HG02571 (cell line): ENCODE data around the gene SUGCT.
A peak's percentile ranks its signal among the peaks of the same experiment; 100 is the strongest.
"Not testable (repeated sequence)": the region's sequence is repeated elsewhere in the genome, so short reads cannot be mapped to it uniquely, and the experiment has no call there.

Source experiments
- ATAC-seq: cut with Tn5 transposase; IDR thresholded peaks from one replicate; pipeline ENCODE4 v1.9.1; 2021; ENCODE audit warnings: mild to moderate bottlenecking, moderate library complexity; ENCODE audit not compliant: unreplicated experiment

Gene SUGCT

DNA sequence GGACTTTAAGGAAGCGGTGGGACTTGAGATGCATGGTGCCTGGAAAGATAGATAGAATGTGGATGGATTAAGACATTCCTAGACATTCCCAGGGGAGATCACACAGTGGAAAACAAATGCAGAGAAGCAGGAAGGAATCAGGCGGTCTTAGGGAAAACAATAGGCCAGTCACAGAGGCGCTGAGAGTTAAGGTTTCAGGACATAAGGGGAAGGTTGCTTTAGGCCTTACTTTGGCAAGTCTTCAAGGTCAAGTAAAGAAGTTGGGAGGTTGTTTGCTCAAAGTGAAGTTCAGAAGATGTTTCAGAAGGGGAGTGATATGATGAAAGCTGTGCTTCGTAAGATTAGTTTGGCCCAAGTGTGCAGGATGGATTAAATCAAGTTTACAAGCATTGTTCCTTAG lies 109.4 kb downstream of the SUGCT start:
- ATAC-seq, result no peak

GRCh38 chr7:40248681-40249080 lies 113.9 kb downstream of the SUGCT start:
- ATAC-seq, result no peak

- ATAC-seq, result not testable (repeated sequence)
These were observed 118.6 kb downstream of the SUGCT start for GRCh38 chr7:40253444-40253843.

DNA sequence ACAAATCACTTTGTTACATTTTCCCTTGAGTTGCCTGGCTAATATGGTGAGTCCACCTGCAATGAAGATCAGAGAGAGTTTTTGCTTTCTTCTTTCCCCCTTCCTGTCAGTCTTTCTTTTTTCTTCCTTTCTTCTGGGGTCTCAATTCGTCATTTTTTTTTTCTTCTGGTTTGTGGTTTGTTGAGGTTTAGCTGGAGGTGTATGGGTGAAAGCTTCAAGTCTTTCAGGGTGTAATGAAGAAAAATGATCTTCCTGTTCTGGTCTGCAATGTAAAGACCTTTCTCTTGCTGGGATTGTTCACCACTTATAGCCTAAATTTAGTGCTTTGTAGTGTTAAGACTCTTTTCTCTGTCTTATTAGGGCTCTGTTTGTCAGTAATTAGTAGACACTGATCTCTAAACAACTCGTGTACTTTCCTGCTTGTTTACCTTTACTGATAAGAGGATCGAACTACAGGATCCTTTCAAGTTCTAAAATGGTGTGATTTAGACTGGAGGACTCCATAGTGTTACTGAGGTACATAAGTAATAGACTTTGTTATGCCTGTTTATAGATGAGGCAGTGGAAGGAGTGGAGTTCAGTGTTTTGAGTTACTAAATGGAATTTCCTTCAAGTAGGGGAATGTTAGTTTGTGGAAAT lies 129.1 kb downstream of the SUGCT start:
- no peak for ATAC-seq

DNA sequence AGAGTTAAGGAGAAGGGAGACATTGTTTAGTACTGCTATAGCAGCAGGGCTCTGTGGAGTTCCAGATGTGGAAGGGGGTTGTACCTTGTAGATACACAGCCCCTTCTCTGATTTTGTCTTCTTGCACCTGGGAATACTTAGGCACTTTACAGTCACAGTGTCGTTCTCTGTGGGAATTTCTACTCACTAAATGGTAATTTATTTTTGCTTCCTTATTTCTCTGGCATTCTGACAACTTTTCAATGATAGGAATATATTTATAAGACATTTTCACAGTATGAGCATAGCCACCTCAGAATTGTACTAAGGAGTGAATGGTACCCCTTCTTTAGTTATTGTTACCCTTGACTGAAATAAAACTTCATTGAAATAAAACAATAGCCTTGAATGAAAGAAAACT lies 132.8 kb downstream of the SUGCT start:
- no peak for ATAC-seq

DNA sequence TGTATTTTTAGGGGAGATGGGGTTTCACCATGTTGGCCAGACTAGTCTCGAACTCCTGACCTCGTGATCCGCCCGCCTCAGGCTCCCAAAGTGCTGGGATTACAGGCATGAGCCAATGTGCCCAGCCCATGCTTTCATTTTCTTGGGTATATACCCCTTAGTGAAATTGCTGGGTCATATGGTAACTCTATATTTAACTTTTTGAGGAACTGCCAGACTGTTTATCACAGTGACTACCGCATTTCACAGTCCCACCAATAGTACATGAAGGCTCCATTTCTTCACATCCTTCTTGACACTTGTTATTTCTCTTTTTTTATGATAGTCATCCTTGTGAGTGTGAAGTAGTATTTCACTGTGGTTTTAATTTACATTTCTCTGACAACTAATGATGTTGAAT lies 134.0 kb downstream of the SUGCT start:
- not testable (repeated sequence) for ATAC-seq

- ATAC-seq, result no peak
These were observed 141.3 kb downstream of the SUGCT start for GRCh38 chr7:40276061-40276460.

- no peak for ATAC-seq
These were observed 145.2 kb downstream of the SUGCT start for GRCh38 chr7:40279991-40280390.

DNA sequence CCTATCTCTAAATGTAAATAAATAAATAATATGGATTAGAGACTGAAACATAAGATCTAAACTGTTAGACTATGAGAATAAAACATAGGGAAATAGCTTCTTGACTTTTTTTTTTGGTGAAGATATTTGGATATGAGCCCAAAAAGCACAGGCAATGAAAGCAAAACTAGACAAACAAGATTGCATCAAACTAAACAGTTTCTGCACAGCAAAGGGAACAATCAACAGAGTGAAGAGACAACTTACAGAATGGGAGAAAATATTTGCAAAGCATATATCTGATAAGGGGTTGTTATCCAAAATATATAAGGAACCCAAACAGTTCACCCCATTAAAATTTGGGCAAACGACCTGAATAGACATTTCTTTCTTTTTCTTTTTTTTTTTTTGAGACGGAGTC lies 148.1 kb downstream of the SUGCT start:
- ATAC-seq, result no peak

DNA sequence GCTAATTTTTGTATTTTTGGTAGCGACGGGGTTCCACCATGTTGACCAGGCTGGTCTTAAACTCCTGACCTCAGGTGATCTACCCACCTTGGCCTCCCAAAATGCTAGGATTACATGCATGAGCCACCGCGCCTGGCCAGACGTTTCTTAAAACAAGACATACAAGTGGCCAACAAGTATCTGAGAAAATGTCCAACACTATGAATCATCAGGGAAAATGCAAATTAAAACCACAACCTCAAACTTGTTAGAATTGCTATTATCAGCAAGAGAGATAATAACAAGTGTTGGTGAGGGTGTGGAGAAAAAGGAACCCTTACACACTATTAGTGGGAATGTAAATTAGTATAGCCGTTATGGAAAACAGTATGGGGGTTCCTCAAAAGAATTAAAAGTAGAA lies 148.6 kb downstream of the SUGCT start:
- ATAC-seq, result no peak

DNA sequence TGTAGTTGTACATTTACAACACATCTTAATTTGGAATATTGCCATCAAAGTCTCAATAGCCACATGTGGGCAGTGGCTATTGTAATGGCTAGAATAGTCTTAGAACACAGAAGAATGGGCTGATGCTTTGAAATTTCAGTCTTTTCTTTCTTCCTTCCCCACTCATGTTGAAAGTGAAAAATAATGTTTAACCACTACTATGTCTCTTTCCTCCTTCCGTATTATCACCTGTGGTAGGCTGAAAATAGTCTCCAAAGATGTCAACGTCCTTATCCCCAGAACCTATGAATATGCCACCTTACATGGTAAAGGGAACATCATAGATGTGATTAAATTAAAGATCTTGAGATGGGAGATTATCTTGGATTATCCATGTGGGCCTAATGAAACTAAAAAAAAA lies 154.0 kb downstream of the SUGCT start:
- ATAC-seq, result no peak

DNA sequence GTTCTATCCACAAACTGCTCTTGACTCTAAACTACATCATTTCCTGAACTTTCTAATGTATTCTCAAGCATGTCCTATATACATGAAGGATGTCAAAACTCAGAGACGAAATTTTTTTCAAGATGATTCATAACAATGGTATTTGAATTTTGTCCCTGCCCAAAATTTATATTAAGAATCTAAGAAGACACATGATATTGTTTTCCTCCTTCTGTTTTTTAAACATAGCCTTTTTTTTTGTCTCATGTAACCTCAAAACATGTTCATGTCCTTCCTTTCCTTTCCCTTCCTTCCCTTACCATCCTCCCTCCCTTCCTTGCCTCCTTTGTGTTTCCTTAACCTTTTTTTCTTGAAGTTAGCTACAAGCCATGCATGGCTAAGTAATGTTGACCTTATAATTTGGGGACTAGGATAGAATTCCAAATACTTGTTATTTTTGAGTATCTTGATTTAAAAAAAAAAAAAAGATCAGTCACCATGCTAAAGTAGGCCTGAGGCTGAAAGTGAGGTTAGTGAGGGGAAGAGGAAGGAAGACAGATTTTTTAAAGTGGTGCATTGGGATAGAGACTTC lies 163.0 kb downstream of the SUGCT start:
- ATAC-seq, result no peak

- no peak for ATAC-seq
These were observed 163.6 kb downstream of the SUGCT start for GRCh38 chr7:40298421-40298820.

DNA sequence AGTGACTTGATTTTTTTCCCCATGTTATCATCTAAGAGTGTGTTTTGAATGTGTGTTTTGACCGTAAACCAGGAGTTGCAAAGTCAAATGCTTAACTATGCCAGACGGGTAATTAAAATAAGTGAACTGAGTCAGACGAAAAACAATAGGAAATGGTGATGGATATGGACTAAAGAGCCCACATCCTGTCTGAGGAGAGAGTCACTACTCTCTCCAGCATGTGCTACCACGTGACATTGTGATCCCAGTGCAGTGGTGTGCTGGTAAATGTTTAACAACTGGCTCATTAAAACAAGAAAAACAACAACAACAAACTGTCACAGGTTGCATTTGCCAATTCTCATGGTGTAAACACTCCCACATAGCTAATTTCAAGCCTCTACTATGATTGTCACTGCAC lies 164.3 kb downstream of the SUGCT start:
- no peak for ATAC-seq

DNA sequence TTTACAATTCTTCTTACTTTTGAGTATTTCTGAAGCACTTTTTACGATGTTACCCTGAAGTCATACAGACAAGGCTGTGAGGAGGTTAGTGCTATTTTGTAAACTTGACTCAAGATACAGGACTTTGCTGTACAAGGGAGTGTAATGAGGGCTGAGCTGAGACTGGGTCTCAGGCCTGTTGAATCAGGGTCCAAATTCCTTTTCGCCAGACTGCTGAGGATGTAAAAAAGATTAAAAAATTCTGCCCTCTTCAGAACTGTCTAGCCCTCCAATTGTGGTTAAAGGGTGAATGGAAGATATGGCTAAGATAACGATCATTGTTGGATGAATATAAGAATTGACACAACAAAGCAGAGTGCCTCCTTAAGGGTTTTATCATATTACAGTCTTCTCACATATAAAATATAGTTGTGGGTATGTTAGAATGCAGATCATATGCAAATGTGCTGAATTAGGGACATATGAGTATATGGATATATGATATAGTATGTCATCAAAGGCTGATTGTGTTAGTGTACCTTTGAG lies 165.4 kb downstream of the SUGCT start:
- ATAC-seq, result no peak

GRCh38 chr7:40301486-40302068 lies 166.8 kb downstream of the SUGCT start:
- ATAC-seq, result no peak

- ATAC-seq, result no peak
These were observed 169.2 kb downstream of the SUGCT start for GRCh38 chr7:40303996-40304395.

DNA sequence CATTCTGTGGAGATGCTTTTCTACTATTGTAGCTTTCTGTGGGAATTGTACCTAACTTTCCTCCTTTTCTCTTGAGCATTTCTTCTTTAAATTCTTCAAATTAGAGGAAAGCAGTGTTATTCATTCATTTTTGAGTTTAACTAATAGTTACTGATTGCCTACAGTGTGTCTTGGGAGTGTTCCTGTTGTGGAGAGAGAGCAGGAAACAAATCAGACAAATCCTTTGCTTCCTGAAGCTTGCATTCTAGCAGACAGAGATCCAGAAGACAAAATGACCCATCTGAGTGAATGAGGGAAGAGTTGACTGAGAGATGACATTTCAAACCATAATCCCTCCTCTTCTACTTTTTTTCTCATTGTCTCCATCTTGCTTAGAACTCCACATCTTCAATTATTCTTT lies 170.4 kb downstream of the SUGCT start:
- ATAC-seq, result no peak

- ATAC-seq, result no peak
These were observed 171.2 kb downstream of the SUGCT start for GRCh38 chr7:40306025-40306424.

- ATAC-seq, result no peak
These were observed 171.8 kb downstream of the SUGCT start for GRCh38 chr7:40306596-40306995.

DNA sequence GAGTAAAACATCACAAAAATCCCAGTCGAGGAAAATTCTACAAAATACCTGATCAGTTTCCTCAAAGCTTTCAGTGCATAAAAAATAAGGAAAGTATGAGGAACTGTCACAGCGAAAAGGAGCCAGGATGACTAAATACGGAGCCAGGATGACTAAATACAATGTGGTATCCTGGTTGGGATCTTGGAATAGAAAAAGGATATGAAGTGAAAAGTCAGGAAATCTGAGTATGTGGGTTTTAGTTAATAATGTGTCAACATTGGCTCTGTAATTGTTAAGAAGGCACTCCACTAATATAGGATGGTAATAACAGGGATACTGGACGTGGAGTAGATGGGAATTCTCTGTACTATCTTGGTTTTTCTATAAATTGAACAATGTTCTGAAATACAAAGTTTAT lies 175.5 kb downstream of the SUGCT start:
- no peak for ATAC-seq

- peak; percentile 100 for ATAC-seq
These were observed 176.5 kb downstream of the SUGCT start for GRCh38 chr7:40311307-40311706.
